IgD-negative memory B cell (primary cell): Measurements from ENCODE around the gene C14orf39. TPM values are rescaled to one million over a fixed set of nuclear protein-coding genes. Genes with fewer than 3 reads are reported as not detected.
A peak's percentile ranks its signal among the peaks of the same experiment; 100 is the strongest.
"Not testable (repeated sequence)": the region's sequence is repeated elsewhere in the genome, so short reads cannot be mapped to it uniquely, and the experiment has no call there.

ENCODE experiments used
- H3K27ac Mint-ChIP-seq, 3 donors: one replicate each; pipeline ENCODE4 v1.8.0; 2020 to 2022; ENCODE audit warnings: mild to moderate bottlenecking in 3 of 3, mixed read lengths in 3 of 3, moderate library complexity in 1 of 3
- H3K27me3 Mint-ChIP-seq: one replicate; pipeline ENCODE4 v1.8.0; 2021; ENCODE audit warnings: mixed read lengths
- H3K36me3 Mint-ChIP-seq: one replicate; pipeline ENCODE4 v1.8.0; 2020; ENCODE audit warnings: mild to moderate bottlenecking, mixed read lengths
- H3K4me1 Mint-ChIP-seq, 3 donors: one replicate each; pipeline ENCODE4 v1.8.0; 2020 to 2022; ENCODE audit warnings: mixed read lengths in 3 of 3, mild to moderate bottlenecking in 1 of 3
- H3K4me3 Mint-ChIP-seq, 4 donors: one replicate each; pipeline ENCODE4 v1.8.0; 2020 to 2022; ENCODE audit warnings: mild to moderate bottlenecking in 4 of 4, mixed read lengths in 4 of 4, moderate library complexity in 3 of 4
- H3K9me3 Mint-ChIP-seq, 3 donors: one replicate each; pipeline ENCODE4 v1.8.0; 2020 to 2021; ENCODE audit warnings: mixed read lengths in 3 of 3, mild to moderate bottlenecking in 1 of 3
- polyA plus RNA-seq: library from polyadenylated mRNA; unstranded; fragments of 300-500 nt; fragmentation: Illumina TruSeq; gene quantifications from one replicate; pipeline ENCODE4 v1.2.3, GENCODE V29; 2021

Gene C14orf39
- polyA plus RNA-seq, 1 donor from 2014 or later = not detected

- H3K36me3 Mint-ChIP-seq, H3K4me1 Mint-ChIP-seq, H3K27me3 Mint-ChIP-seq, H3K27ac Mint-ChIP-seq: not testable (repeated sequence)
- peaks cover 3 to 12% (median 4%) of the 10 kb centered on the region in 3 donors for H3K9me3 Mint-ChIP-seq
- peak overlapping the region in 1 of 4 donors; percentile 13 for H3K4me3 Mint-ChIP-seq
Observed at GRCh38 chr14:60397550-60397949, 88.3 kb downstream of the C14orf39 start.

- H3K9me3 Mint-ChIP-seq = peaks cover 3 to 12% (median 4%) of the 10 kb centered on the region in 3 donors
- no peaks in the 10 kb centered on the region for H3K36me3 Mint-ChIP-seq
- H3K27ac Mint-ChIP-seq = no peak overlapping the region
- H3K4me3 Mint-ChIP-seq = no peak overlapping the region
- peaks cover 1% of the 10 kb centered on the region for H3K27me3 Mint-ChIP-seq
- no peaks in the 10 kb centered on the region for H3K4me1 Mint-ChIP-seq
Observed at GRCh38 chr14:60396718-60397343, 89.0 kb downstream of the C14orf39 start.

Other genes with a start within 250 kb of the C14orf39 start
- gene PPM1A, start 236.8 kb downstream of the C14orf39 start, polyA plus RNA-seq = 18.5 TPM
- gene SIX6, start 23.1 kb upstream of the C14orf39 start, polyA plus RNA-seq = not detected
- not detected for gene SIX1, start 163.4 kb upstream of the C14orf39 start, polyA plus RNA-seq
- gene SIX4, start 238.3 kb upstream of the C14orf39 start, polyA plus RNA-seq = not detected
- 18.0 TPM for gene MNAT1, start 248.7 kb upstream of the C14orf39 start, polyA plus RNA-seq